Measurements from ENCODE around the gene SAMD3. TPM values are rescaled to one million over a fixed set of nuclear protein-coding genes. Genes with fewer than 3 reads are reported as not detected.
"Not testable (repeated sequence)": the region's sequence is repeated elsewhere in the genome, so short reads cannot be mapped to it uniquely, and the experiment has no call there.

SAMD3 gene
- total RNA-seq, 4 donors from 2014 or later: 1.3 to 3.3 (median 1.8) TPM

- DNase-seq (ENCODE audit: low spot score): no peak
- ATAC-seq (ENCODE audit: low FRiP score): no peak
- TF ChIP-seq CTCF (IDR thresholded peaks at IDR 0.05): no peak
Observed at GRCh38 chr6:130252527-130253237, 29.9 kb upstream of the SAMD3 start.

- DNase-seq (ENCODE audit: low spot score) (no peak), ATAC-seq (ENCODE audit: low FRiP score) (no peak)
- no peak for TF ChIP-seq CTCF (IDR thresholded peaks at IDR 0.05)
Observed at GRCh38 chr6:130245267-130245666, 22.5 kb upstream of the SAMD3 start.

GRCh38 chr6:130244728-130245127 lies 22.0 kb upstream of the SAMD3 start:
- no peak for TF ChIP-seq CTCF (IDR thresholded peaks at IDR 0.05)
- ATAC-seq (ENCODE audit: low FRiP score): no peak
- DNase-seq (ENCODE audit: low spot score): no peak

GRCh38 chr6:130240232-130240631 lies 17.5 kb upstream of the SAMD3 start:
- TF ChIP-seq CTCF (IDR thresholded peaks at IDR 0.05): no peak
- ATAC-seq (ENCODE audit: low FRiP score): no peak
- DNase-seq (ENCODE audit: low spot score): no peak

DNA sequence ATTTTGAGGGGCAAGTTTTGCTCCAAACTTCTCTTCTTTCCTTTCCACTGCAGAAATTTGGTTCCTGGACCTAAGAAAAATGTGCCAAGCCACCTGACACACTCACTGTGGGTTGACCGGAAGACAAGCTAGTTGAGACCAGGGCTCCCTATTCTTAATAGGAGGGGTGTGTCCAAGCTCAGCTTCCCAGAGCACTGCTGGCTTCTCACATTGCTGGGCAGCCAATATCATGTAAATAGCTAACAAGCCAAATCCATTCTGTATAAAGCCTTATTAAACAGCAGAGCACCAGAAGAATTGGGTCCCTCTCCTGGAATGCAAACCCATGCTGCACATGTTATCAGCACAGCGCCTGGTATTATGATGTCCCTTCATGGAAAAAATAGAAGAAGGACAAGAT lies 17.0 kb upstream of the SAMD3 start:
- TF ChIP-seq CTCF (IDR thresholded peaks at IDR 0.05): no peak
- DNase-seq (ENCODE audit: low spot score) (no peak), ATAC-seq (ENCODE audit: low FRiP score) (no peak)

- ATAC-seq (ENCODE audit: low FRiP score) (no peak), DNase-seq (ENCODE audit: low spot score) (no peak)
- TF ChIP-seq CTCF (IDR thresholded peaks at IDR 0.05): no peak
Observed at GRCh38 chr6:130233330-130233729, 10.6 kb upstream of the SAMD3 start.

DNA sequence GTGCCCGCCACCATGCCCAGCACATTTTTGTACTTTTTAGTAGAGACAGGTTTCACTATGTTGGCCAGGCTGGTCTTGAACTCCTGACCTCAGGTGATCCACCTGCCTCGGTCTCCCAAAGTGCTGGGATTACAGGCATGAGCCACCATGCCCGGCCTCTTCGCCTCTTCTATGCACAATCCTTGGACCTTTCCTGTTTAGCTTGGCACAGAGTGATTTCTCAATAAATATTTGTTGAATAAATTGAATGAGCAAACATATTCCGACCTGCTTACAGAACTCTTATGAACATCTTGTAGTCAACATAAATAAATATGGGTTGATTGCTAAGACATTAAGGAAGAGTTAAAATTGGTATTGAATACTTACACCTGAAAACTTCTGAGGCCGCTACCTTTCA lies 7.8 kb upstream of the SAMD3 start:
- not testable (repeated sequence) for ATAC-seq (ENCODE audit: low FRiP score); DNase-seq (ENCODE audit: low spot score)

Measured in omental fat pad (tissue), 4 donors.